SK-N-SH (cell line): ENCODE measurements around the gene PPP1R1C. TPM values are rescaled to one million over a fixed set of nuclear protein-coding genes. Genes with fewer than 3 reads are reported as not detected.

Experiments
- CTCF ChIA-PET: fragments of 300-600, 350-600 bp; formaldehyde crosslinking; extraction: SDS; loops from one replicate; lab custom pipeline; 2021; lab: Yijun Ruan, JAX
- POLR2A ChIA-PET: fragments of 350-600 bp; sonication (Branson Sonifier 250); formaldehyde crosslinking; extraction: SDS; loops from one replicate; lab custom pipeline; 2020; ENCODE audit warnings: antibody characterized with exemption, inconsistent platforms; lab: Yijun Ruan, JAX
- DNase-seq: peaks from one replicate; pipeline ENCODE4 v3.0.0; 2012
- H2AFZ ChIP-seq: fragments of 200-600 bp; sonication (generic); 2 replicates; pipeline ENCODE4 v1.8.1; 2016; ENCODE audit warnings: antibody characterized with exemption, mild to moderate bottlenecking, low read depth
- H3F3A ChIP-seq: fragments of 200-600 bp; sonication (generic); replicated peaks from 2 replicates; pipeline ENCODE3; 2016; ENCODE audit warnings: antibody characterized with exemption, mild to moderate bottlenecking; ENCODE audit not compliant: insufficient read depth
- H3K27ac ChIP-seq, 2 experiments: fragments of 200-500 bp in 1 of 2; fragments of 200-600 bp in 1 of 2; sonication (Bioruptor generic) in 1 of 2; sonication (generic), shearing (Covaris generic) in 1 of 2; 2 replicates each; pipeline versions ENCODE4 v1.5.1 to v1.6.1; 2014 to 2016; ENCODE audit warnings: low read depth in 2 of 2, inconsistent platforms in 1 of 2, low read length in 1 of 2, mild to moderate bottlenecking in 1 of 2, mixed read lengths in 1 of 2
- H3K27me3 ChIP-seq: fragments of 200-600 bp; sonication (generic), shearing (Covaris generic); 2 replicates; pipeline ENCODE4 v1.6.1; 2016; ENCODE audit warnings: mixed run types; ENCODE audit not compliant: insufficient read depth
- H3K36me3 ChIP-seq, 2 experiments: fragments of 200-500 bp in 1 of 2; fragments of 200-600 bp in 1 of 2; sonication (Bioruptor generic) in 1 of 2; sonication (generic) in 1 of 2; replicated peaks in 1 of 2; 2 replicates each; pipeline versions ENCODE3 to v1.5.1; 2014 to 2016; ENCODE audit warnings: low read length in 1 of 2, mild to moderate bottlenecking in 1 of 2; ENCODE audit not compliant: insufficient read depth in 2 of 2, control insufficient read depth in 1 of 2
- H3K4me1 ChIP-seq, 2 experiments: fragments of 200-500 bp in 1 of 2; fragments of 200-600 bp in 1 of 2; sonication (Bioruptor generic) in 1 of 2; sonication (generic), shearing (Covaris generic) in 1 of 2; 2 replicates each; pipeline versions ENCODE4 v1.5.1 to v1.6.1; 2014 to 2016; ENCODE audit warnings: low read depth in 1 of 2, low read length in 1 of 2, mixed run types in 1 of 2; ENCODE audit not compliant: insufficient read depth in 2 of 2, control insufficient read depth in 1 of 2
- H3K4me2 ChIP-seq: fragments of 200-600 bp; sonication (generic), shearing (Covaris generic); 2 replicates; pipeline ENCODE4 v1.6.1; 2017; ENCODE audit warnings: mixed run types
- H3K4me3 ChIP-seq, 2 experiments: fragments of 200-500 bp in 1 of 2; fragments of 200-600 bp in 1 of 2; sonication (Bioruptor generic) in 1 of 2; sonication (generic), shearing (Covaris generic) in 1 of 2; 2 replicates each; pipeline versions ENCODE4 v1.5.1 to v1.8.1; 2014 to 2016; ENCODE audit warnings: low read depth in 2 of 2, inconsistent platforms in 1 of 2, low read length in 1 of 2, mild to moderate bottlenecking in 1 of 2, mixed read lengths in 1 of 2, moderate library complexity in 1 of 2
- H3K79me2 ChIP-seq: fragments of 200-600 bp; sonication (generic); 2 replicates; pipeline ENCODE4 v1.8.1; 2017; ENCODE audit warnings: mild to moderate bottlenecking; ENCODE audit not compliant: insufficient read depth
- H3K9ac ChIP-seq: fragments of 200-600 bp; sonication (generic); 2 replicates; pipeline ENCODE4 v1.6.1; 2017; ENCODE audit warnings: mixed run types
- H3K9me2 ChIP-seq: fragments of 200-600 bp; sonication (generic); 2 replicates; pipeline ENCODE4 v1.6.1; 2017; ENCODE audit warnings: mixed run types
- H3K9me3 ChIP-seq: fragments of 200-600 bp; sonication (generic); 2 replicates; pipeline ENCODE4 v1.6.1; 2017; ENCODE audit warnings: mixed run types, mild to moderate bottlenecking, moderate library complexity
- H4K20me1 ChIP-seq: fragments of 200-600 bp; sonication (generic); 2 replicates; pipeline ENCODE4 v1.6.1; 2017; ENCODE audit warnings: mild to moderate bottlenecking, mixed run types; ENCODE audit not compliant: insufficient read depth
- CHD2 ChIP-seq: fragments of 150-350 bp; IDR thresholded peaks from 2 replicates; pipeline ENCODE4 v1.6.1; 2018; ENCODE audit warnings: low read length; ENCODE audit not compliant: partially characterized antibody
- EZH2phosphoT487 ChIP-seq: fragments of 200-600 bp; sonication (generic); IDR thresholded peaks from 2 replicates; pipeline ENCODE4 v1.6.1; 2017; ENCODE audit warnings: low read depth, mixed run types, mild to moderate bottlenecking, antibody characterized with exemption, moderate library complexity, borderline replicate concordance
- FOXJ3 ChIP-seq: sonication (generic); formaldehyde crosslinking; IDR thresholded peaks from 2 replicates; pipeline ENCODE4 v1.5.1; 2020; ENCODE audit warnings: mild to moderate bottlenecking, missing genetic modification reagents
- FOXM1 ChIP-seq: IDR thresholded peaks from 2 replicates; pipeline ENCODE4 v1.4.0; 2012; ENCODE audit warnings: low read depth, mild to moderate bottlenecking
- JUND ChIP-seq: IDR thresholded peaks from 2 replicates; pipeline ENCODE4 v1.4.0; 2012
- MEF2A ChIP-seq: IDR thresholded peaks from 2 replicates; pipeline ENCODE4 v1.4.0; 2012; ENCODE audit warnings: low read depth, borderline replicate concordance
- MXI1 ChIP-seq: IDR thresholded peaks from 2 replicates; pipeline ENCODE4 v1.6.1; 2012; ENCODE audit warnings: mild to moderate bottlenecking, low read depth, low read length, improper control_type of control experiment
- NRF1 ChIP-seq: IDR thresholded peaks from 2 replicates; pipeline ENCODE4 v1.6.1; 2012; ENCODE audit warnings: low read depth, mild to moderate bottlenecking, low read length
- POLR2AphosphoS5 ChIP-seq: IDR thresholded peaks from 2 replicates; pipeline ENCODE4 v1.6.1; 2012; ENCODE audit warnings: low read depth, low read length
- RCOR1 ChIP-seq: fragments of 150-350 bp; IDR thresholded peaks from 2 replicates; pipeline ENCODE4 v1.6.1; 2017; ENCODE audit warnings: antibody characterized with exemption, low read length
- SIN3A ChIP-seq: IDR thresholded peaks from 2 replicates; pipeline ENCODE4 v1.6.1; 2012; ENCODE audit warnings: low read depth, mild to moderate bottlenecking, low read length, moderate library complexity, borderline replicate concordance
- TEAD4 ChIP-seq: IDR thresholded peaks from 2 replicates; pipeline ENCODE4 v1.4.0; 2012; ENCODE audit warnings: mild to moderate bottlenecking, borderline replicate concordance; ENCODE audit not compliant: insufficient read depth
- polyA plus RNA-seq, 3 experiments: library from polyadenylated mRNA; depleted of rRNA; stranded (reverse); fragments of >200 nt; gene quantifications; 2 replicates each; pipeline ENCODE4 v1.2.3, GENCODE V29; 2012
- TF ChIP-seq, protein P1 (sequence below): IDR thresholded peaks from 2 replicates; pipeline ENCODE4 v1.4.0; 2012; ENCODE audit warnings: low read depth, borderline replicate concordance
- TF ChIP-seq, protein P2 (sequence below): fragments of 200-600 bp; sonication (generic); IDR thresholded peaks from 2 replicates; pipeline ENCODE4 v1.6.1; 2017; ENCODE audit warnings: antibody characterized with exemption, mild to moderate bottlenecking, moderate library complexity
- TF ChIP-seq, protein P3 (sequence below): fragments of 150-350 bp; IDR thresholded peaks from 2 replicates; pipeline ENCODE4 v1.6.1; 2017; ENCODE audit warnings: antibody characterized with exemption, low read length, low read depth, borderline replicate concordance
- TF ChIP-seq, protein P4 (sequence below): IDR thresholded peaks from 2 replicates; pipeline ENCODE4 v1.4.0; 2012; ENCODE audit warnings: low read depth
- TF ChIP-seq, protein P5 (sequence below): IDR thresholded peaks from 2 replicates; pipeline ENCODE4; 2012

Gene PPP1R1C
- polyA plus RNA-seq, 1 of the 3 experiments (the other 2 are of a cell fraction) = 0.41 TPM

DNA sequence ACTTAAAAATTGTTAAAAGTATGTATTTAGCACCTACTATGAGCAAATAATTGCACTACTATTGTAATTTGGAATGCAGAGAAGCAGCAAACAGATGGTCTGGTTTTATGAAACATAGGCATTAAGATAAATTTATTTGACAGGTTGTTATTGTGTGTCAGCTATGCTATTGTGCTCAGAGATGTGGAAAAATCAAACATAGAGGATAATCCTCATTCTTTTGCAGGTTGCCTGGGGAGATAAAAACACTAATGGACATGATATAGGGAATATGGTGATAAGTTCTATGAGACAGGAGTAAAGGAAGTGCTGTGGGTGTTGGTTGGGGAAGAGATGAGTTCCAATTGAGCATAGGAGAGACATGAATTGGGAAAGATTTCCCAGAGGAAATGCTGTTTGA, 71.3 kb downstream of the PPP1R1C start:
- Histone ChIP-seq H3K27ac (no peak overlapping the region), H3K4me2 (no peak overlapping the region), H3K36me3 (peaks cover 0 to 3% of the 10 kb centered on the region in 2 experiments), H3K4me3 (no peak overlapping the region), H3K79me2 (no peaks in the 10 kb centered on the region), H3K9me2 (no peaks in the 10 kb centered on the region), H3F3A (no peaks in the 10 kb centered on the region), H3K4me1 (peaks cover 0 to 4% of the 10 kb centered on the region in 2 experiments; a peak in 2 of 4 replicates), H3K27me3 (no peaks in the 10 kb centered on the region), H3K9me3 (no peaks in the 10 kb centered on the region), H2AFZ (no peak overlapping the region), H3K9ac (no peak overlapping the region), H4K20me1 (no peaks in the 10 kb centered on the region)
- DNase-seq = no peak
- TF ChIP-seq, protein P1, sequence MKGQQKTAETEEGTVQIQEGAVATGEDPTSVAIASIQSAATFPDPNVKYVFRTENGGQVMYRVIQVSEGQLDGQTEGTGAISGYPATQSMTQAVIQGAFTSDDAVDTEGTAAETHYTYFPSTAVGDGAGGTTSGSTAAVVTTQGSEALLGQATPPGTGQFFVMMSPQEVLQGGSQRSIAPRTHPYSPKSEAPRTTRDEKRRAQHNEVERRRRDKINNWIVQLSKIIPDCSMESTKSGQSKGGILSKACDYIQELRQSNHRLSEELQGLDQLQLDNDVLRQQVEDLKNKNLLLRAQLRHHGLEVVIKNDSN = no peak
- no peak for TF ChIP-seq MEF2A
- TF ChIP-seq, protein P2, sequence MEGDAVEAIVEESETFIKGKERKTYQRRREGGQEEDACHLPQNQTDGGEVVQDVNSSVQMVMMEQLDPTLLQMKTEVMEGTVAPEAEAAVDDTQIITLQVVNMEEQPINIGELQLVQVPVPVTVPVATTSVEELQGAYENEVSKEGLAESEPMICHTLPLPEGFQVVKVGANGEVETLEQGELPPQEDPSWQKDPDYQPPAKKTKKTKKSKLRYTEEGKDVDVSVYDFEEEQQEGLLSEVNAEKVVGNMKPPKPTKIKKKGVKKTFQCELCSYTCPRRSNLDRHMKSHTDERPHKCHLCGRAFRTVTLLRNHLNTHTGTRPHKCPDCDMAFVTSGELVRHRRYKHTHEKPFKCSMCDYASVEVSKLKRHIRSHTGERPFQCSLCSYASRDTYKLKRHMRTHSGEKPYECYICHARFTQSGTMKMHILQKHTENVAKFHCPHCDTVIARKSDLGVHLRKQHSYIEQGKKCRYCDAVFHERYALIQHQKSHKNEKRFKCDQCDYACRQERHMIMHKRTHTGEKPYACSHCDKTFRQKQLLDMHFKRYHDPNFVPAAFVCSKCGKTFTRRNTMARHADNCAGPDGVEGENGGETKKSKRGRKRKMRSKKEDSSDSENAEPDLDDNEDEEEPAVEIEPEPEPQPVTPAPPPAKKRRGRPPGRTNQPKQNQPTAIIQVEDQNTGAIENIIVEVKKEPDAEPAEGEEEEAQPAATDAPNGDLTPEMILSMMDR = no peak
- TF ChIP-seq, protein P3, sequence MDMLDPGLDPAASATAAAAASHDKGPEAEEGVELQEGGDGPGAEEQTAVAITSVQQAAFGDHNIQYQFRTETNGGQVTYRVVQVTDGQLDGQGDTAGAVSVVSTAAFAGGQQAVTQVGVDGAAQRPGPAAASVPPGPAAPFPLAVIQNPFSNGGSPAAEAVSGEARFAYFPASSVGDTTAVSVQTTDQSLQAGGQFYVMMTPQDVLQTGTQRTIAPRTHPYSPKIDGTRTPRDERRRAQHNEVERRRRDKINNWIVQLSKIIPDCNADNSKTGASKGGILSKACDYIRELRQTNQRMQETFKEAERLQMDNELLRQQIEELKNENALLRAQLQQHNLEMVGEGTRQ = no peak
- TF ChIP-seq EZH2phosphoT487 = no peak
- TF ChIP-seq POLR2AphosphoS5 = no peak
- no peak for TF ChIP-seq FOXM1
- no peak for TF ChIP-seq MXI1
- no peak for TF ChIP-seq SIN3A
- no peak for TF ChIP-seq TEAD4
- TF ChIP-seq RCOR1 = no peak
- no peak for TF ChIP-seq CHD2
- no peak for TF ChIP-seq NRF1
- TF ChIP-seq JUND = no peak
- TF ChIP-seq, protein P4, sequence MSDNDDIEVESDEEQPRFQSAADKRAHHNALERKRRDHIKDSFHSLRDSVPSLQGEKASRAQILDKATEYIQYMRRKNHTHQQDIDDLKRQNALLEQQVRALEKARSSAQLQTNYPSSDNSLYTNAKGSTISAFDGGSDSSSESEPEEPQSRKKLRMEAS = no peak
- no peak for TF ChIP-seq FOXJ3 (CRISPR knock-in tag)
- TF ChIP-seq, protein P5, sequence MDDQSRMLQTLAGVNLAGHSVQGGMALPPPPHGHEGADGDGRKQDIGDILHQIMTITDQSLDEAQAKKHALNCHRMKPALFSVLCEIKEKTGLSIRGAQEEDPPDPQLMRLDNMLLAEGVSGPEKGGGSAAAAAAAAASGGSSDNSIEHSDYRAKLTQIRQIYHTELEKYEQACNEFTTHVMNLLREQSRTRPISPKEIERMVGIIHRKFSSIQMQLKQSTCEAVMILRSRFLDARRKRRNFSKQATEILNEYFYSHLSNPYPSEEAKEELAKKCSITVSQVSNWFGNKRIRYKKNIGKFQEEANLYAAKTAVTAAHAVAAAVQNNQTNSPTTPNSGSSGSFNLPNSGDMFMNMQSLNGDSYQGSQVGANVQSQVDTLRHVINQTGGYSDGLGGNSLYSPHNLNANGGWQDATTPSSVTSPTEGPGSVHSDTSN = no peak
- ChIA-PET CTCF (no interaction called here), POLR2A (no interaction called here)
